Urinary bladder (tissue), 2 donors: Measurements from ENCODE around the gene FAM9A. TPM values are rescaled to one million over a fixed set of nuclear protein-coding genes. Genes with fewer than 3 reads are reported as not detected.

Experiments used
- polyA plus RNA-seq: library from polyadenylated mRNA; stranded (reverse); fragments of 200-250 nt; gene quantifications from one replicate; pipeline ENCODE4 v1.2.3, GENCODE V29; 2013
- total RNA-seq: library from RNA; depleted of rRNA; stranded (reverse); fragments of >200 nt; gene quantifications from one replicate; pipeline ENCODE4 v1.2.3, GENCODE V29; 2014
- donor health status: healthy.

FAM9A gene
- total and polyA plus RNA-seq, 2 donors: not detected

Other genes with a start within 250 kb of the FAM9A start
- gene ANOS1, start 69.2 kb downstream of the FAM9A start, total RNA-seq: 20.2 TPM
- gene ANOS1, start 69.2 kb downstream of the FAM9A start, polyA plus RNA-seq: 0.53 TPM
- 0.79 TPM for gene FAM9B, start 232.7 kb upstream of the FAM9A start, total RNA-seq
- gene FAM9B, start 232.7 kb upstream of the FAM9A start, polyA plus RNA-seq: not detected